ENCODE measurements around the gene MUC12. TPM values are rescaled to one million over a fixed set of nuclear protein-coding genes. Genes with fewer than 3 reads are reported as not detected.
"Not testable (repeated sequence)": the region's sequence is repeated elsewhere in the genome, so short reads cannot be mapped to it uniquely, and the experiment has no call there.

MUC12 gene
- total RNA-seq, 1 donor from 2014 or later = 0.05 TPM

- no peak for DNase-seq (ENCODE audit: low spot score)
- ATAC-seq = no peak
Observed at GRCh38 chr7:101060992-101061391, 91.6 kb downstream of the MUC12 start.

GRCh38 chr7:101064176-101064550, 94.8 kb downstream of the MUC12 start:
- ATAC-seq; DNase-seq (ENCODE audit: low spot score): not testable (repeated sequence)

GRCh38 chr7:101065162-101065561, 95.8 kb downstream of the MUC12 start:
- not testable (repeated sequence) for ATAC-seq; DNase-seq (ENCODE audit: low spot score)

- no peak for ATAC-seq
- no peak for DNase-seq (ENCODE audit: low spot score)
Observed at GRCh38 chr7:101066141-101066832, 96.9 kb downstream of the MUC12 start.

- ATAC-seq (no peak), DNase-seq (ENCODE audit: low spot score) (no peak)
Observed at GRCh38 chr7:101066833-101067177, 97.4 kb downstream of the MUC12 start.

- DNase-seq (ENCODE audit: low spot score) (no peak), ATAC-seq (no peak)
Observed at GRCh38 chr7:101068401-101068800, 99.0 kb downstream of the MUC12 start.

Other genes with a start within 250 kb of the MUC12 start
- 6.4 TPM for gene EPO, start 249.1 kb upstream of the MUC12 start, total RNA-seq
- gene ZAN, start 236.0 kb upstream of the MUC12 start, total RNA-seq = 0.03 TPM
- gene EPHB4, start 142.0 kb upstream of the MUC12 start, total RNA-seq = 48.8 TPM
- 10.1 TPM for gene SLC12A9, start 116.9 kb upstream of the MUC12 start, total RNA-seq
- gene TRIP6, start 102.2 kb upstream of the MUC12 start, total RNA-seq = 24.6 TPM
- gene SRRT, start 94.5 kb upstream of the MUC12 start, total RNA-seq = 53.9 TPM
- 1.8 TPM for gene UFSP1, start 79.8 kb upstream of the MUC12 start, total RNA-seq
- gene ACHE, start 73.7 kb upstream of the MUC12 start, total RNA-seq = 0.48 TPM
- gene MUC3A, start 20.0 kb upstream of the MUC12 start, total RNA-seq = 9.4 TPM
- not detected for gene MUC17, start 50.5 kb downstream of the MUC12 start, total RNA-seq
- gene TRIM56, start 115.9 kb downstream of the MUC12 start, total RNA-seq = 23.5 TPM
- 27.5 TPM for gene SERPINE1, start 157.5 kb downstream of the MUC12 start, total RNA-seq
- 26.8 TPM for gene AP1S1, start 184.9 kb downstream of the MUC12 start, total RNA-seq
- not detected for gene VGF, start 196.0 kb downstream of the MUC12 start, total RNA-seq
- gene NAT16, start 210.7 kb downstream of the MUC12 start, total RNA-seq = not detected
- gene MOGAT3, start 231.5 kb downstream of the MUC12 start, total RNA-seq = 12.0 TPM
- gene PLOD3, start 248.0 kb downstream of the MUC12 start, total RNA-seq = 54.8 TPM
- 115 TPM for gene ZNHIT1, start 248.6 kb downstream of the MUC12 start, total RNA-seq